ENCODE results near the gene SUGP2.

SUGP2 gene

GRCh38 chr19:19021115-19021514, 12.2 kb downstream of the SUGP2 start:
- TF ChIP-seq RAD21 (IDR thresholded peaks at IDR 0.05; ENCODE audit: low read depth) (no peak), MAX (IDR thresholded peaks at IDR 0.05) (no peak), TEAD4 (IDR thresholded peaks at IDR 0.05) (no peak), ZBTB7A (IDR thresholded peaks at IDR 0.05; ENCODE audit: low read depth) (no peak), TCF12 (IDR thresholded peaks at IDR 0.05; ENCODE audit: low read depth) (no peak), YY1 (IDR thresholded peaks at IDR 0.05; ENCODE audit: low read depth) (no peak), CREB1 (IDR thresholded peaks at IDR 0.05; ENCODE audit: low read depth) (no peak), EP300 (IDR thresholded peaks at IDR 0.05; ENCODE audit: borderline replicate concordance) (no peak)

- TF ChIP-seq CREB1 (IDR thresholded peaks at IDR 0.05; ENCODE audit: low read depth) = no peak
- no peak for TF ChIP-seq TEAD4 (IDR thresholded peaks at IDR 0.05)
- TF ChIP-seq USF1 (IDR thresholded peaks at IDR 0.05) = no peak
- no peak for TF ChIP-seq TAF1 (IDR thresholded peaks at IDR 0.05; ENCODE audit: low read depth)
- TF ChIP-seq TCF12 (IDR thresholded peaks at IDR 0.05; ENCODE audit: low read depth) = no peak
- TF ChIP-seq YY1 (IDR thresholded peaks at IDR 0.05; ENCODE audit: low read depth) = no peak
These were observed 22.8 kb downstream of the SUGP2 start for GRCh38 chr19:19010551-19010950.

GRCh38 chr19:19009951-19010350, 23.4 kb downstream of the SUGP2 start:
- TF ChIP-seq EP300 (IDR thresholded peaks at IDR 0.05; ENCODE audit: borderline replicate concordance) (no peak), ZBTB7A (IDR thresholded peaks at IDR 0.05; ENCODE audit: low read depth) (no peak), CREB1 (IDR thresholded peaks at IDR 0.05; ENCODE audit: low read depth) (no peak)

GRCh38 chr19:19006213-19006612, 27.1 kb downstream of the SUGP2 start:
- TF ChIP-seq USF1 (IDR thresholded peaks at IDR 0.05) = no peak
- TF ChIP-seq TAF1 (IDR thresholded peaks at IDR 0.05; ENCODE audit: low read depth) = no peak
- TF ChIP-seq FOXM1 (IDR thresholded peaks at IDR 0.05; ENCODE audit: borderline replicate concordance, low read depth) = no peak
- TF ChIP-seq NFIC (IDR thresholded peaks at IDR 0.05) = no peak
- no peak for TF ChIP-seq TCF12 (IDR thresholded peaks at IDR 0.05; ENCODE audit: low read depth)
- TF ChIP-seq TEAD4 (IDR thresholded peaks at IDR 0.05) = no peak
- TF ChIP-seq REST (IDR thresholded peaks at IDR 0.05; ENCODE audit: low read depth) = no peak
- no peak for TF ChIP-seq CEBPB (IDR thresholded peaks at IDR 0.05)
- TF ChIP-seq CREB1 (IDR thresholded peaks at IDR 0.05; ENCODE audit: low read depth) = no peak
- no peak for TF ChIP-seq RAD21 (IDR thresholded peaks at IDR 0.05; ENCODE audit: low read depth)
- no peak for TF ChIP-seq ZBTB7A (IDR thresholded peaks at IDR 0.05; ENCODE audit: low read depth)
- no peak for TF ChIP-seq YY1 (IDR thresholded peaks at IDR 0.05; ENCODE audit: low read depth)
- no peak for TF ChIP-seq EGR1 (IDR thresholded peaks at IDR 0.05)
- TF ChIP-seq EP300 (IDR thresholded peaks at IDR 0.05; ENCODE audit: borderline replicate concordance) = no peak
- no peak for TF ChIP-seq MAX (IDR thresholded peaks at IDR 0.05)

GRCh38 chr19:19004144-19004543, 29.2 kb downstream of the SUGP2 start:
- TF ChIP-seq CREB1 (IDR thresholded peaks at IDR 0.05; ENCODE audit: low read depth) (no peak), REST (IDR thresholded peaks at IDR 0.05; ENCODE audit: low read depth) (no peak), CEBPB (IDR thresholded peaks at IDR 0.05) (no peak), EGR1 (IDR thresholded peaks at IDR 0.05) (no peak), TCF12 (IDR thresholded peaks at IDR 0.05; ENCODE audit: low read depth) (no peak), USF1 (IDR thresholded peaks at IDR 0.05) (no peak), ZBTB7A (IDR thresholded peaks at IDR 0.05; ENCODE audit: low read depth) (no peak), RAD21 (IDR thresholded peaks at IDR 0.05; ENCODE audit: low read depth) (no peak), YY1 (IDR thresholded peaks at IDR 0.05; ENCODE audit: low read depth) (no peak), EP300 (IDR thresholded peaks at IDR 0.05; ENCODE audit: borderline replicate concordance) (no peak), FOXM1 (IDR thresholded peaks at IDR 0.05; ENCODE audit: borderline replicate concordance, low read depth) (no peak), TAF1 (IDR thresholded peaks at IDR 0.05; ENCODE audit: low read depth) (no peak), TEAD4 (IDR thresholded peaks at IDR 0.05) (no peak), MAX (IDR thresholded peaks at IDR 0.05) (no peak)

Data from Ishikawa (cell line).